H1 (cell line): ENCODE results near the gene FSD1. TPM values are rescaled to one million over a fixed set of nuclear protein-coding genes. Genes with fewer than 3 reads are reported as not detected.

Source experiments
- BCL11A ChIP-seq, 2 experiments: IDR thresholded peaks; one replicate each; pipeline ENCODE4 v1.6.1; 2011; ENCODE audit warnings: low read depth in 2 of 2, low read length in 2 of 2, mild to moderate bottlenecking in 2 of 2
- polyA plus RNA-seq, 7 experiments: library from polyadenylated mRNA; depleted of rRNA in 3 of 7; stranded (reverse) in 5 of 7; unstranded in 2 of 7; fragments of >200 nt in 5 of 7; fragments of 200-250 nt in 2 of 7; gene quantifications; 1 replicate in 5 of 7; 2 replicates in 1 of 7; 4 replicates in 1 of 7; pipeline versions ENCODE4 v1.2.1 to v1.2.3, GENCODE V29; 2011 to 2013; ENCODE audit warnings: missing spikeins in 2 of 7, mixed read lengths in 2 of 7
- total RNA-seq: library from RNA; stranded (reverse); fragmentation: NEBNext Ultra II Directional; extraction: Animal tissue kit (Norgen Biotek cat#: 25700); gene quantifications from 2 replicates; pipeline ENCODE4 v1.2.1, GENCODE V29; 2021

The FSD1 gene
- total and polyA plus RNA-seq, 2 of the 8 experiments (the other 6 are each of a cell fraction or from before 2014, with no cell fraction given) = 58.8 to 181 TPM

DNA sequence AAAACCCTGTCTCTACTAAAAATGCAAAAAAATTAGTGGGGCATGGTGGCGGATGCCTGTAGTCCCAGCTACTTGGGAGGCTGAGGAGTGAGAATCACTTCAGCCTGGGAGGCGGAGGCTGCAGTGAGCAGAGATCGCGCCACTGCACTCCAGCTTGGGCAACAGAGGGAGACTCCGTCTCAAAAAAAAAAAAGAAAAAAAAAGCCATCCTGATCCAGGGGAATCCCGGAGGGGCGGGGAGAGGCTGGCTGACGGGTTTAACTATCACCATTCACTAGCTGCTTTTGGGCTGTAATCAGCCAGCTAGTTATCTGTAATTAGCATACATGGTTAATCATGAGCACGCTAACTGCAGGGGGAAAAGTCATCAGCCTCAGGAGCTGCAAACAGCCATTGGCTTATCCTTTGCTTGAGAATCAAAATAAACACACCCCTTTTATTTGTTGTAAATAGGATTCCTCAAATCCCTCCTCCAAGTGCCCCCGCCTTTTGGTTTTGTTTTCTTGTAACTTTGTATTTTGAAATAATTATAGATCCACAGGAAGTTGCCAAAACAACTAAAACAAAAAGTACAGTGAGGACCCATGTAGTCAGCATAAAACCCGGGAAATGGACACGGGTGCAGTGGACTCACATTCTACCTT lies 9.6 kb downstream of the FSD1 start (continued):
- no peak for TF ChIP-seq BCL11A (IDR thresholded peaks at IDR 0.05; ENCODE audit: low read depth in 2 of 2, low read length in 2 of 2)
- TF ChIP-seq, all 59 proteins: peak for 0
